Upper lobe of left lung (tissue), 4 donors: ENCODE results near the gene MBOAT1.

ENCODE experiments used
- EP300 ChIP-seq, 4 donors: sonication (generic); formaldehyde crosslinking; IDR thresholded peaks; one replicate each; pipeline ENCODE4 v1.5.1; 2017; ENCODE audit warnings: antibody characterized with exemption in 4 of 4, control low read depth in 2 of 4
- POLR2A ChIP-seq, 4 donors: fragments of 450-650 bp; IDR thresholded peaks; one replicate each; pipeline ENCODE4 v1.5.1; 2016 to 2017; ENCODE audit warnings: antibody characterized with exemption in 4 of 4, mild to moderate bottlenecking in 2 of 4
- POLR2AphosphoS5 ChIP-seq, 2 donors: sonication (generic); formaldehyde crosslinking; IDR thresholded peaks; one replicate each; pipeline ENCODE4 v1.5.1; 2017; ENCODE audit warnings: antibody characterized with exemption in 2 of 2
- TF ChIP-seq, protein P1 (sequence below), 6 experiments: fragments of 450-650 bp in 4 of 6; fragments of 200-600 bp in 2 of 6; sonication (generic) in 2 of 6; IDR thresholded peaks; one replicate each; pipeline ENCODE4 v1.5.1; 2016 to 2019; ENCODE audit warnings: antibody characterized with exemption in 6 of 6

DNA sequence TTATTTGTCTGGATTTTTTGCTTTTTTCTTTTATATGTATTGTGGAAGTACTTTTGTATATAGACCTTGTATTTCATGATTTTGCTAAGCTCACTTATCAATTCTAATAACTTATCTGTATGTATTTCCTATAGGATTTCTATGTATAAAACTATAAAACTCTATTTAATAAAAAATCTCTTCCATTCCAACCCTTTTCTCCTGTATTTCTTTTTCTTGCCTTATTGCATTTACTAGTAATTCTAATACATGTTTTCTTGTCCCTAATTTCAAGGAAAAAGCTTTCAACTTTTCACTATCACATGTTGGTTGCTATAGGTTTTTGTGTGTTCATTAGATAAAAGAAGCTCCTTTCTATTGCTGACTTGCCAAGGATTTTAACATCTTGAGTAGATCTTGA, 125.3 kb downstream of the MBOAT1 start:
- TF ChIP-seq, protein P1, sequence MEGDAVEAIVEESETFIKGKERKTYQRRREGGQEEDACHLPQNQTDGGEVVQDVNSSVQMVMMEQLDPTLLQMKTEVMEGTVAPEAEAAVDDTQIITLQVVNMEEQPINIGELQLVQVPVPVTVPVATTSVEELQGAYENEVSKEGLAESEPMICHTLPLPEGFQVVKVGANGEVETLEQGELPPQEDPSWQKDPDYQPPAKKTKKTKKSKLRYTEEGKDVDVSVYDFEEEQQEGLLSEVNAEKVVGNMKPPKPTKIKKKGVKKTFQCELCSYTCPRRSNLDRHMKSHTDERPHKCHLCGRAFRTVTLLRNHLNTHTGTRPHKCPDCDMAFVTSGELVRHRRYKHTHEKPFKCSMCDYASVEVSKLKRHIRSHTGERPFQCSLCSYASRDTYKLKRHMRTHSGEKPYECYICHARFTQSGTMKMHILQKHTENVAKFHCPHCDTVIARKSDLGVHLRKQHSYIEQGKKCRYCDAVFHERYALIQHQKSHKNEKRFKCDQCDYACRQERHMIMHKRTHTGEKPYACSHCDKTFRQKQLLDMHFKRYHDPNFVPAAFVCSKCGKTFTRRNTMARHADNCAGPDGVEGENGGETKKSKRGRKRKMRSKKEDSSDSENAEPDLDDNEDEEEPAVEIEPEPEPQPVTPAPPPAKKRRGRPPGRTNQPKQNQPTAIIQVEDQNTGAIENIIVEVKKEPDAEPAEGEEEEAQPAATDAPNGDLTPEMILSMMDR (IDR thresholded peaks at IDR 0.05), result no peak
- no peak for TF ChIP-seq POLR2A (IDR thresholded peaks at IDR 0.05)
- no peak for TF ChIP-seq EP300 (IDR thresholded peaks at IDR 0.05)
- TF ChIP-seq POLR2AphosphoS5 (IDR thresholded peaks at IDR 0.05), result no peak
